HepG2 (cell line): Measurements from ENCODE around the gene MIEF1. TPM values are rescaled to one million over a fixed set of nuclear protein-coding genes. Genes with fewer than 3 reads are reported as not detected.
A peak's percentile ranks its signal among the peaks of the same experiment; 100 is the strongest.

ENCODE experiments used
- ARID2 ChIP-seq: sonication (generic); formaldehyde crosslinking; IDR thresholded peaks from 2 replicates; pipeline ENCODE4 v1.8.1; 2022; ENCODE audit warnings: mild to moderate bottlenecking, missing genetic modification reagents, borderline replicate concordance
- ARNT2 ChIP-seq: sonication (generic); formaldehyde crosslinking; IDR thresholded peaks from 2 replicates; pipeline ENCODE4 v1.8.0; 2022; ENCODE audit warnings: mild to moderate bottlenecking, low read depth, missing genetic modification reagents, moderate library complexity
- DMTF1 ChIP-seq: sonication (generic); formaldehyde crosslinking; IDR thresholded peaks from 2 replicates; pipeline ENCODE4 v1.4.0; 2020; ENCODE audit warnings: mild to moderate bottlenecking, missing genetic modification reagents
- FOXA1 ChIP-seq, 2 experiments: fragments of 450-650 bp in 1 of 2; sonication (generic) in 1 of 2; formaldehyde crosslinking in 1 of 2; IDR thresholded peaks; 2 replicates each; pipeline versions ENCODE4 v1.4.0 to v1.6.1; 2016 to 2020; ENCODE audit warnings: missing genetic modification reagents in 1 of 2
- GZF1 ChIP-seq: sonication (generic); formaldehyde crosslinking; IDR thresholded peaks from 2 replicates; pipeline ENCODE4 v1.5.1; 2020; ENCODE audit warnings: mild to moderate bottlenecking, missing genetic modification reagents
- MEIS1 ChIP-seq: sonication (generic); formaldehyde crosslinking; IDR thresholded peaks from 2 replicates; pipeline ENCODE4 v1.9.0; 2021; ENCODE audit warnings: mild to moderate bottlenecking, missing genetic modification reagents, moderate library complexity, borderline replicate concordance
- MYNN ChIP-seq: sonication (generic); formaldehyde crosslinking; IDR thresholded peaks from 2 replicates; pipeline ENCODE4 v1.4.0; 2020; ENCODE audit warnings: mild to moderate bottlenecking, low read depth, missing genetic modification reagents
- PAF1 ChIP-seq: IDR thresholded peaks from 2 replicates; pipeline ENCODE4 v1.6.1; 2016; ENCODE audit warnings: missing genetic modification reagents, missing compliant biosample characterization
- REST ChIP-seq, 2 experiments: IDR thresholded peaks; 2 replicates each; pipeline ENCODE4 v1.6.1; 2011 to 2012; ENCODE audit warnings: low read length in 2 of 2, borderline replicate concordance in 1 of 2, low read depth in 1 of 2, mild to moderate bottlenecking in 1 of 2, moderate library complexity in 1 of 2
- RFXANK ChIP-seq: IDR thresholded peaks from 2 replicates; pipeline ENCODE4 v1.6.1; 2016
- SIX1 ChIP-seq: sonication (generic); formaldehyde crosslinking; IDR thresholded peaks from 2 replicates; pipeline ENCODE4 v1.4.0; 2020; ENCODE audit warnings: missing genetic modification reagents, borderline replicate concordance
- SMARCC2 ChIP-seq: fragments of 450-650 bp; IDR thresholded peaks from 2 replicates; pipeline ENCODE4 v1.6.1; 2017; ENCODE audit warnings: antibody characterized with exemption, mild to moderate bottlenecking
- THAP9 ChIP-seq: sonication (generic); formaldehyde crosslinking; IDR thresholded peaks from 2 replicates; pipeline ENCODE4; 2020; ENCODE audit warnings: missing genetic modification reagents, mild to moderate bottlenecking, borderline replicate concordance
- ZNF501 ChIP-seq: sonication (generic); formaldehyde crosslinking; IDR thresholded peaks from 2 replicates; pipeline ENCODE4 v1.5.1; 2020; ENCODE audit warnings: mild to moderate bottlenecking, moderate library complexity, missing genetic modification reagents
- ZNF510 ChIP-seq: sonication (generic); formaldehyde crosslinking; IDR thresholded peaks from 2 replicates; pipeline ENCODE4 v1.4.0; 2020; ENCODE audit warnings: low read depth, mild to moderate bottlenecking, missing genetic modification reagents
- ZNF550 ChIP-seq: sonication (generic); formaldehyde crosslinking; IDR thresholded peaks from 2 replicates; pipeline ENCODE4 v1.4.0; 2020; ENCODE audit warnings: mild to moderate bottlenecking, missing genetic modification reagents, borderline replicate concordance
- ZNF552 ChIP-seq: sonication (generic); formaldehyde crosslinking; IDR thresholded peaks from 2 replicates; pipeline ENCODE4 v1.9.0; 2022; ENCODE audit warnings: missing genetic modification reagents, mild to moderate bottlenecking, borderline replicate concordance
- ZNF589 ChIP-seq: sonication (generic); formaldehyde crosslinking; conservative IDR thresholded peaks from 2 replicates; pipeline ENCODE4 v1.8.0; 2022; ENCODE audit warnings: mild to moderate bottlenecking, moderate library complexity, missing genetic modification reagents
- ZNF614 ChIP-seq: IDR thresholded peaks from 2 replicates; pipeline ENCODE4 v1.6.1; 2018; ENCODE audit warnings: missing biosample characterization, missing genetic modification reagents, inconsistent platforms, borderline replicate concordance
- polyA plus RNA-seq, 8 experiments: library from polyadenylated mRNA; depleted of rRNA in 3 of 8; stranded (reverse) in 7 of 8; unstranded in 1 of 8; fragments of >200 nt; fragmentation: Illumina TruSeq in 4 of 8; extraction: Trizol in 4 of 8; gene quantifications; 2 replicates each; pipeline versions ENCODE4 v1.2.1 to v1.2.3, GENCODE V29; 2011 to 2016; ENCODE audit warnings: low read depth in 4 of 8, missing spikeins in 1 of 8, mixed read lengths in 1 of 8; ENCODE audit not compliant: insufficient read depth in 1 of 8
- total RNA-seq, 5 experiments: library from RNA; depleted of rRNA; stranded (reverse); fragments of >200 nt; fragmentation: Illumina TruSeq; extraction: Trizol; gene quantifications; 2 replicates each; pipeline ENCODE4 v1.2.3, GENCODE V29; 2016; ENCODE audit warnings: low read depth in 1 of 5

Gene MIEF1
- total and polyA plus RNA-seq, 2 of the 13 experiments (the other 11 are each of a cell fraction or from before 2014, with no cell fraction given): 21.7 to 34.8 TPM

GRCh38 chr22:39520226-39521105 is 18.4 kb downstream of the MIEF1 start, which contains the start of gene ATF4 (continued):
- TF ChIP-seq REST (IDR thresholded peaks at IDR 0.05; ENCODE audit: borderline replicate concordance in 1 of 2, low read depth in 1 of 2, low read length in 2 of 2) (peak in 1 of 2 experiments; percentile 74; a peak in 1 of 4 replicates), ZNF510 (CRISPR knock-in tag) (peak; percentile 90; the same call in 1 of the 2 replicates), MYNN (no peak), PAF1 (CRISPR knock-in tag) (peak; percentile 87; the same call in 1 of the 2 replicates), MEIS1 (CRISPR knock-in tag) (no peak), DMTF1 (CRISPR knock-in tag) (no peak), ZNF614 (peak; percentile 80; the same call in 1 of the 2 replicates), SMARCC2 (no peak), ZNF501 (CRISPR knock-in tag) (peak; percentile 81; the same call in 1 of the 2 replicates), ZNF589 (CRISPR knock-in tag) (peak; percentile 93), SIX1 (CRISPR knock-in tag) (peak; percentile 53; the same call in 1 of the 2 replicates), ARNT2 (CRISPR knock-in tag) (peak; percentile 2; the same call in 1 of the 2 replicates), ARID2 (CRISPR knock-in tag) (no peak; the same call in 1 of the 2 replicates), FOXA1 (IDR thresholded peaks at IDR 0.05) (no peak), FOXA1 (CRISPR knock-in tag; IDR thresholded peaks at IDR 0.05) (0 out of 2 replicates have a peak, but pooled peaks have one; percentile 4), ZNF550 (no peak), ZNF552 (CRISPR knock-in tag) (0 out of 2 replicates have a peak, but pooled peaks have one; percentile 55), THAP9 (CRISPR knock-in tag) (peak; percentile 70; the same call in 1 of the 2 replicates), RFXANK (CRISPR knock-in tag) (no peak), GZF1 (CRISPR knock-in tag) (no peak)
